Mesenchymal stem cell (in vitro differentiated cells and primary cell): ENCODE results near the gene TAAR6.
"Not testable (repeated sequence)": the region's sequence is repeated elsewhere in the genome, so short reads cannot be mapped to it uniquely, and the experiment has no call there.

ENCODE experiments used
- DNase-seq: peaks from one replicate; pipeline ENCODE4 v3.0.0-alpha.2; 2013
- H2AFZ ChIP-seq: one replicate; pipeline ENCODE4 v1.6.1; 2013; ENCODE audit warnings: low read depth, mild to moderate bottlenecking, control low read depth, inconsistent platforms, low read length, moderate library complexity
- H2AK5ac ChIP-seq: 2 replicates; pipeline ENCODE4 v1.6.1; 2013; ENCODE audit warnings: low read length, moderate library complexity, mild to moderate bottlenecking, inconsistent platforms; ENCODE audit not compliant: severe bottlenecking
- H2BK120ac ChIP-seq: one replicate; pipeline ENCODE4 v1.6.1; 2013; ENCODE audit warnings: low read depth, mild to moderate bottlenecking, inconsistent platforms, low read length, moderate library complexity
- H2BK12ac ChIP-seq, 2 experiments: one replicate each; pipeline ENCODE4 v1.6.1; 2013; ENCODE audit warnings: inconsistent platforms in 2 of 2, low read length in 2 of 2, mild to moderate bottlenecking in 2 of 2, moderate library complexity in 2 of 2, control low read depth in 1 of 2
- H2BK15ac ChIP-seq: one replicate; pipeline ENCODE4 v1.6.1; 2013; ENCODE audit warnings: mild to moderate bottlenecking, low read depth, inconsistent platforms; ENCODE audit not compliant: poor library complexity, severe bottlenecking
- H2BK5ac ChIP-seq: 2 replicates; pipeline ENCODE4 v1.6.1; 2013; ENCODE audit warnings: low read depth, mild to moderate bottlenecking, low read length, control low read depth, inconsistent platforms; ENCODE audit not compliant: poor library complexity, severe bottlenecking
- H3K14ac ChIP-seq, 2 experiments: one replicate each; pipeline ENCODE4 v1.6.1; 2013; ENCODE audit warnings: inconsistent platforms in 2 of 2, low read length in 2 of 2, control low read depth in 1 of 2, mild to moderate bottlenecking in 1 of 2, moderate library complexity in 1 of 2
- H3K18ac ChIP-seq, 2 experiments: one replicate each; pipeline ENCODE4 v1.6.1; 2013; ENCODE audit warnings: inconsistent platforms in 2 of 2, low read length in 2 of 2, control low read depth in 1 of 2, low read depth in 1 of 2, mild to moderate bottlenecking in 1 of 2
- H3K23ac ChIP-seq, 2 experiments: one replicate each; pipeline ENCODE4 v1.6.1; 2013; ENCODE audit warnings: inconsistent platforms in 2 of 2, low read length in 2 of 2, mild to moderate bottlenecking in 2 of 2, moderate library complexity in 2 of 2, control low read depth in 1 of 2
- H3K27ac ChIP-seq: 2 replicates; pipeline ENCODE4 v1.5.1; 2013; ENCODE audit warnings: mild to moderate bottlenecking, moderate library complexity, low read length, control low read depth, inconsistent platforms; ENCODE audit not compliant: poor library complexity, severe bottlenecking
- H3K27me3 ChIP-seq, 2 experiments: 2 replicates each; pipeline versions ENCODE4 v1.6.1 to v1.7.0; 2013; ENCODE audit warnings: low read length in 2 of 2, mild to moderate bottlenecking in 2 of 2, moderate library complexity in 2 of 2, control low read depth in 1 of 2, inconsistent platforms in 1 of 2; ENCODE audit not compliant: control insufficient read depth in 1 of 2, insufficient read depth in 1 of 2
- H3K36me3 ChIP-seq, 2 experiments: 2 replicates each; pipeline versions ENCODE4 v1.6.1 to v1.7.0; 2013; ENCODE audit warnings: low read length in 2 of 2, control low read depth in 1 of 2, inconsistent platforms in 1 of 2, low read depth in 1 of 2, mild to moderate bottlenecking in 1 of 2; ENCODE audit not compliant: insufficient read depth in 2 of 2, control insufficient read depth in 1 of 2
- H3K4ac ChIP-seq, 2 experiments: one replicate each; pipeline ENCODE4 v1.6.1; 2013; ENCODE audit warnings: inconsistent platforms in 2 of 2, low read length in 2 of 2, mild to moderate bottlenecking in 2 of 2, moderate library complexity in 2 of 2, control low read depth in 1 of 2, low read depth in 1 of 2
- H3K4me1 ChIP-seq: 2 replicates; pipeline ENCODE4 v1.6.1; 2013; ENCODE audit warnings: low read depth, low read length, control low read depth; ENCODE audit not compliant: control insufficient read depth, insufficient read depth
- H3K4me2 ChIP-seq: 2 replicates; pipeline ENCODE4 v1.6.1; 2013; ENCODE audit warnings: low read length, mild to moderate bottlenecking, inconsistent platforms; ENCODE audit not compliant: poor library complexity, severe bottlenecking
- H3K4me3 ChIP-seq, 2 experiments: 2 replicates each; pipeline versions ENCODE4 v1.5.1 to v1.7.0; 2013; ENCODE audit warnings: low read length in 2 of 2, mild to moderate bottlenecking in 2 of 2, control low read depth in 1 of 2, low read depth in 1 of 2; ENCODE audit not compliant: insufficient read depth in 1 of 2
- H3K79me1 ChIP-seq: replicated peaks from 2 replicates; pipeline ENCODE4 v1.6.1; 2013; ENCODE audit warnings: mild to moderate bottlenecking, control low read depth, low read length, inconsistent platforms; ENCODE audit not compliant: poor library complexity, severe bottlenecking
- H3K9ac ChIP-seq: 2 replicates; pipeline ENCODE4 v1.7.0; 2013; ENCODE audit warnings: mild to moderate bottlenecking, low read length, moderate library complexity
- H3K9me3 ChIP-seq: 2 replicates; pipeline ENCODE4 v1.7.0; 2013; ENCODE audit warnings: mild to moderate bottlenecking, low read length; ENCODE audit not compliant: control insufficient read depth
- H4K8ac ChIP-seq: one replicate; pipeline ENCODE4 v1.6.1; 2013; ENCODE audit warnings: inconsistent platforms, mild to moderate bottlenecking, low read length, moderate library complexity
- H4K91ac ChIP-seq: one replicate; pipeline ENCODE4 v1.6.1; 2013; ENCODE audit warnings: mild to moderate bottlenecking, low read length, inconsistent platforms
- WGBS: methylation state at CpG from one replicate; pipeline ENCODE4 v1.1.7; 2013; ENCODE audit warnings: mixed read lengths; 5-methylcytosine and 5-hydroxymethylcytosine counted together

Gene TAAR6

GRCh38 chr6:132592855-132593254, 22.7 kb downstream of the TAAR6 start:
- no peak overlapping the region for H3K4ac ChIP-seq
- no peak overlapping the region for H2AFZ ChIP-seq
- H3K36me3 ChIP-seq: no peaks in the 10 kb centered on the region
- no peak overlapping the region for H3K14ac ChIP-seq
- H3K18ac ChIP-seq: no peak overlapping the region
- H2BK120ac ChIP-seq: no peak overlapping the region
- peaks cover 0 to 7% of the 10 kb centered on the region in 2 experiments for H3K27me3 ChIP-seq
- no peak overlapping the region for H3K4me2 ChIP-seq
- H3K4me3 ChIP-seq: no peak overlapping the region
- no peak overlapping the region for H2BK12ac ChIP-seq
- no peak overlapping the region for H3K9ac ChIP-seq
- H3K4me1 ChIP-seq: no peaks in the 10 kb centered on the region
- no peak overlapping the region for H2BK15ac ChIP-seq
- no peak for DNase-seq
- H2AK5ac ChIP-seq: no peak overlapping the region
- 98% methylated on average over 2 of the region's 2 CpGs for WGBS
- H3K9me3 ChIP-seq: no peaks in the 10 kb centered on the region
- H2BK5ac ChIP-seq: no peak overlapping the region
- H3K27ac ChIP-seq: no peak overlapping the region
- H4K91ac ChIP-seq: no peak overlapping the region
- H3K23ac ChIP-seq: no peak overlapping the region
- H4K8ac ChIP-seq: no peak overlapping the region
- H3K79me1 ChIP-seq: no peaks in the 10 kb centered on the region

DNA sequence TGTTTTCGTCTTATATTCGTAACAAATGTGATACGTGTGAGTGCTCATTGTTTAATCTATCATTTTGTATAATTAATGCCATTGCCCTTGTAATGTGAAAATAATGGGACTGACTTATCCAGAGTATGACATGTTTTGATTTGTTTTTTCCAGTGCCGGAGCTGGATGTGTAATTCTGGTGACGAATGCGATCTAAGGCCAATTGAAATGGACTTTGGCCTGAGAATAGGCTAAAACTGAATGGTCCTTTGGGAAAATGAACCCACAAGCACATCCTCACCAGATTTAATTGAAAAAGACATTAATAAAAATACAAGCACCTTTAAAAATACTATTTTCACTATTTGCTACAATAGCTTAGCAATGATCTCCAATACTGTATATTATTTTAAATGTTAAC, 26.1 kb downstream of the TAAR6 start:
- H3K4me2 ChIP-seq: no peak overlapping the region
- H3K4me1 ChIP-seq: no peaks in the 10 kb centered on the region
- H3K36me3 ChIP-seq: no peaks in the 10 kb centered on the region
- H3K4ac ChIP-seq: no peak overlapping the region
- WGBS: 87% methylated on average over 3 of the region's 6 CpGs
- H2BK5ac ChIP-seq: no peak overlapping the region
- H3K27ac ChIP-seq: no peak overlapping the region
- no peak overlapping the region for H2BK15ac ChIP-seq
- no peak for DNase-seq
- no peak overlapping the region for H3K14ac ChIP-seq
- H3K9me3 ChIP-seq: no peaks in the 10 kb centered on the region
- no peak overlapping the region for H3K9ac ChIP-seq
- H2BK12ac ChIP-seq: no peak overlapping the region
- no peaks in the 10 kb centered on the region for H3K79me1 ChIP-seq
- H4K8ac ChIP-seq: no peak overlapping the region
- no peak overlapping the region for H2BK120ac ChIP-seq
- H3K23ac ChIP-seq: no peak overlapping the region
- no peak overlapping the region for H3K18ac ChIP-seq
- no peaks in the 10 kb centered on the region for H3K27me3 ChIP-seq
- H3K4me3 ChIP-seq: no peak overlapping the region
- no peak overlapping the region for H2AK5ac ChIP-seq
- no peak overlapping the region for H2AFZ ChIP-seq
- no peak overlapping the region for H4K91ac ChIP-seq

DNA sequence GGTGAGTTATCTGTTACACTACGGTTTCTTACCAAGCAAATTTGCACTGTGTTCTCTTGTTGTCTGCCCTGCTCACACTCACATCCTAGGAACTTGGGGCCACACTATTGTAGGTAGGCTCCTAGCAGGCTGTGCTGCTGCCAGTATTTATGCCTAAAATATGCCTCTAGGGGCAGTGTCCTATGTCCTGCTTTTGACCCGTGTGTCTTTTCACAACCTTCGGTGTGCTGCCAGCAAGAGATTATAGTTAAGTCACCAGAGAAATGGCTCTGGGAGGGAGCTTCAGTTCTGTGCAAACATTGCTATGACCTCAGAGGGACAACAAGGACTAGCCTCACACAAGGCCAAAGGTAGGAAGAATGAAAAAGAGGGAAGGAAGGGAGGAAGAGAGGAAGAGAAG, 28.4 kb downstream of the TAAR6 start:
- no peak overlapping the region for H4K8ac ChIP-seq
- no peaks in the 10 kb centered on the region for H3K79me1 ChIP-seq
- no peak overlapping the region for H3K4me3 ChIP-seq
- H3K9ac ChIP-seq: no peak overlapping the region
- no peak overlapping the region for H2BK5ac ChIP-seq
- 55% methylated on average over 3 of the region's 3 CpGs for WGBS
- H3K4ac ChIP-seq: no peak overlapping the region
- no peak overlapping the region for H2BK120ac ChIP-seq
- H3K27ac ChIP-seq: no peak overlapping the region
- no peaks in the 10 kb centered on the region for H3K9me3 ChIP-seq
- H3K18ac ChIP-seq: no peak overlapping the region
- H2AFZ ChIP-seq: no peak overlapping the region
- no peak for DNase-seq
- H2BK12ac ChIP-seq: no peak overlapping the region
- H4K91ac ChIP-seq: no peak overlapping the region
- H3K27me3 ChIP-seq: no peaks in the 10 kb centered on the region
- no peak overlapping the region for H3K23ac ChIP-seq
- H3K36me3 ChIP-seq: no peaks in the 10 kb centered on the region
- no peak overlapping the region for H3K4me2 ChIP-seq
- H2BK15ac ChIP-seq: no peak overlapping the region
- no peaks in the 10 kb centered on the region for H3K4me1 ChIP-seq
- no peak overlapping the region for H2AK5ac ChIP-seq
- no peak overlapping the region for H3K14ac ChIP-seq

- not testable (repeated sequence) for H2BK15ac ChIP-seq, H2BK120ac ChIP-seq, H3K9me3 ChIP-seq, H3K4ac ChIP-seq, H3K14ac ChIP-seq, H3K27me3 ChIP-seq, H3K79me1 ChIP-seq, H2BK5ac ChIP-seq, H3K23ac ChIP-seq, H2BK12ac ChIP-seq, H3K9ac ChIP-seq, H3K4me2 ChIP-seq, H3K18ac ChIP-seq, H3K4me1 ChIP-seq, H2AFZ ChIP-seq, H4K91ac ChIP-seq, DNase-seq, H3K4me3 ChIP-seq, H3K27ac ChIP-seq, H3K36me3 ChIP-seq, H2AK5ac ChIP-seq, H4K8ac ChIP-seq
These were observed 30.8 kb downstream of the TAAR6 start for GRCh38 chr6:132600900-132601299.
